HEK293T (cell line): ENCODE measurements around the gene MYL6B.
A peak's percentile ranks its signal among the peaks of the same experiment; 100 is the strongest.

Source experiments
- CTCF ChIA-PET: fragments of 350-600 bp; formaldehyde crosslinking; extraction: SDS; loops from one replicate; lab custom pipeline; 2021; ENCODE audit warnings: antibody characterized with exemption, inconsistent platforms; lab: Yijun Ruan, JAX
- POLR2A ChIA-PET: fragments of 350-600 bp; formaldehyde crosslinking; extraction: SDS; loops from one replicate; lab custom pipeline; 2020; ENCODE audit warnings: antibody characterized with exemption, inconsistent platforms; lab: Yijun Ruan, JAX
- DNase-seq: peaks from one replicate; pipeline ENCODE4 v3.0.0; 2012; ENCODE audit warnings: mixed read lengths; ENCODE audit errors: extremely low spot score
- ARNT ChIP-seq: fragments of 450-650 bp; IDR thresholded peaks from 2 replicates; pipeline ENCODE4 v1.6.1; 2017; ENCODE audit warnings: mild to moderate bottlenecking
- BHLHE40 ChIP-seq: fragments of 450-650 bp; IDR thresholded peaks from 2 replicates; pipeline ENCODE4 v1.6.1; 2016; ENCODE audit warnings: mild to moderate bottlenecking, moderate library complexity, borderline replicate concordance
- CTBP1 ChIP-seq: fragments of 450-650 bp; IDR thresholded peaks from 2 replicates; pipeline ENCODE4 v1.6.1; 2016; ENCODE audit warnings: borderline replicate concordance
- ELF4 ChIP-seq: fragments of 450-650 bp; IDR thresholded peaks from 2 replicates; pipeline ENCODE4 v1.6.1; 2017; ENCODE audit warnings: antibody characterized with exemption
- FOXA1 ChIP-seq: fragments of 450-650 bp; IDR thresholded peaks from 2 replicates; pipeline ENCODE4 v1.6.1; 2016; ENCODE audit warnings: mild to moderate bottlenecking
- FOXK2 ChIP-seq: fragments of 450-650 bp; IDR thresholded peaks from 2 replicates; pipeline ENCODE4 v1.6.1; 2016; ENCODE audit warnings: mild to moderate bottlenecking
- FOXM1 ChIP-seq: fragments of 450-650 bp; IDR thresholded peaks from 2 replicates; pipeline ENCODE4 v1.6.1; 2017; ENCODE audit warnings: mild to moderate bottlenecking, borderline replicate concordance
- HDGF ChIP-seq: fragments of 450-650 bp; IDR thresholded peaks from 2 replicates; pipeline ENCODE4 v1.6.1; 2017; ENCODE audit warnings: antibody characterized with exemption, borderline replicate concordance
- L3MBTL2 ChIP-seq: fragments of 450-650 bp; conservative IDR thresholded peaks from 2 replicates; pipeline ENCODE4 v1.6.1; 2016; ENCODE audit warnings: mild to moderate bottlenecking
- LEF1 ChIP-seq: fragments of 450-650 bp; IDR thresholded peaks from 2 replicates; pipeline ENCODE4 v1.6.1; 2017; ENCODE audit warnings: mild to moderate bottlenecking, borderline replicate concordance
- NFRKB ChIP-seq: fragments of 450-650 bp; IDR thresholded peaks from 2 replicates; pipeline ENCODE4 v1.6.1; 2016; ENCODE audit warnings: mild to moderate bottlenecking, moderate library complexity
- SP1 ChIP-seq: fragments of 450-650 bp; IDR thresholded peaks from 2 replicates; pipeline ENCODE4 v1.6.1; 2017
- SUZ12 ChIP-seq: fragments of 450-650 bp; IDR thresholded peaks from 2 replicates; pipeline ENCODE4 v1.6.1; 2016; ENCODE audit warnings: mild to moderate bottlenecking
- TARDBP ChIP-seq: fragments of 450-650 bp; IDR thresholded peaks from 2 replicates; pipeline ENCODE4 v1.6.1; 2016
- ZNF384 ChIP-seq: fragments of 450-650 bp; IDR thresholded peaks from 2 replicates; pipeline ENCODE4 v1.6.1; 2016
- TF ChIP-seq, protein P1 (sequence below): fragments of 450-650 bp; IDR thresholded peaks from 2 replicates; pipeline ENCODE4 v1.6.1; 2016

MYL6B gene

DNA sequence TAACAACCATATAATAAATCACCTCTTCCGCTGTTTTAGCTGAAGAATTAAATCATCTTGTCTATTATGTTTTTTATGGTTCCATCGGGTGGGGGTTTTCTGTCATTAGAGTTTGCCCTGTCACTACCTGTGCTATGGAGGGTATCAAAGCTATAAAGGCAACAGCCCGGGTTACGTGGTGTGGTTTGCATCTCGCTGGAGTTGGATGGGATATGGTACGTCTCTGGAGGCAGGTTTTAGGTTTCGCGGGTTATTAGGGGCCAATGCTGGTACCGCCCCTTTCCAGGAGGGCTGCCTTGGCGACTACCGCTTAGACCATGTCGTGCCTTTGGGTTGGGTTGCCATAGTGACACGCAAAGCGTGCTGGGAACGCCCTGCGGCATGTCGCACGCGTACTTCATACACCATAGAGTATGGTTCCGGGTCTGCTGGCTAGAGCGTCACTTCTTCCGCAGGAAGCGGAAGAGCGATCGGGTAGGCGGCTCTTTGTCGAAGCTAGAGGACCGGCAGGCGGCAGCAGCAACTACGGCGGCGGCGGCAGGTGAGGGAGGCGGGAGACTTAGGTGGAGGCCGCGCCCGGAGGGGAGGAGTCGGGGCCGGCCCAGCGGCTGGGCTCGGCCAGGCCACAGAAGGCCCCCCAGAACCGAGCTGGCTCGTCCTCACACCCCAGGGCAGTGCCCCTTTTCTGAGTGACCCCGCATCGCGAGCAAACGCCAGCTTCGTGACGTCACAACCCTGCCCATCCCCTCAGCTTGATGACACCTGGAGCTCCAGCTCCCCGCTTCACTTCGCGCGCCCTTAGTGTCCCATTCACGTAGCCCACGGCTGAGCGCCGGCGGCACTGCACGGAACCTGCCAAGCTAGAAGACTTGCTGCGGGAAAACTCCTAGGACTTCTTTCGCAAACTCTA, 34.4 kb upstream of the MYL6B start, which contains the start of gene ZC3H10:
Gene ZC3H10, plus strand, starts transcription at position 489 of the 910 bp plus-strand sequence. CDS start 2,297 bp downstream, outside the sequence.
- CTCF ChIA-PET = interaction anchor here (0.6 to 3.2 kb wide), 11 partner anchors 10 to 190 kb away, joined by 3 to 32 read pairs (median 5); partner anchors contain the start of genes ESYT1, PYM1, RNF41 and SMARCC2
- POLR2A ChIA-PET = interaction anchor here (0.6 to 5.9 kb wide), 43 partner anchors 8 to 1856 kb away, joined by 3 to 122 read pairs (median 3); partner anchors contain the start of genes ANKRD52, CNPY2, COQ10A and ERBB3
- DNase-seq = peak; percentile 92
- no peak for TF ChIP-seq HDGF
- TF ChIP-seq FOXK2 = peak; percentile 69; the same call in 1 of the 2 replicates
- TF ChIP-seq L3MBTL2 = peak; percentile 78
- TF ChIP-seq LEF1 = peak; percentile 21; the same call in 1 of the 2 replicates
- TF ChIP-seq ARNT = peak; percentile 92
- 0 out of 2 replicates have a peak, but pooled peaks have one; percentile 7 for TF ChIP-seq CTBP1
- TF ChIP-seq ZNF384 = no peak
- TF ChIP-seq, protein P1, sequence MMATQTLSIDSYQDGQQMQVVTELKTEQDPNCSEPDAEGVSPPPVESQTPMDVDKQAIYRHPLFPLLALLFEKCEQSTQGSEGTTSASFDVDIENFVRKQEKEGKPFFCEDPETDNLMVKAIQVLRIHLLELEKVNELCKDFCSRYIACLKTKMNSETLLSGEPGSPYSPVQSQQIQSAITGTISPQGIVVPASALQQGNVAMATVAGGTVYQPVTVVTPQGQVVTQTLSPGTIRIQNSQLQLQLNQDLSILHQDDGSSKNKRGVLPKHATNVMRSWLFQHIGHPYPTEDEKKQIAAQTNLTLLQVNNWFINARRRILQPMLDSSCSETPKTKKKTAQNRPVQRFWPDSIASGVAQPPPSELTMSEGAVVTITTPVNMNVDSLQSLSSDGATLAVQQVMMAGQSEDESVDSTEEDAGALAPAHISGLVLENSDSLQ = peak; percentile 53
- 0 out of 2 replicates have a peak, but pooled peaks have one; percentile 45 for TF ChIP-seq NFRKB
- peak; percentile 94 for TF ChIP-seq ELF4
- TF ChIP-seq SP1 = no peak
- TF ChIP-seq BHLHE40 = no peak
- no peak for TF ChIP-seq TARDBP
- TF ChIP-seq FOXA1 = no peak

DNA sequence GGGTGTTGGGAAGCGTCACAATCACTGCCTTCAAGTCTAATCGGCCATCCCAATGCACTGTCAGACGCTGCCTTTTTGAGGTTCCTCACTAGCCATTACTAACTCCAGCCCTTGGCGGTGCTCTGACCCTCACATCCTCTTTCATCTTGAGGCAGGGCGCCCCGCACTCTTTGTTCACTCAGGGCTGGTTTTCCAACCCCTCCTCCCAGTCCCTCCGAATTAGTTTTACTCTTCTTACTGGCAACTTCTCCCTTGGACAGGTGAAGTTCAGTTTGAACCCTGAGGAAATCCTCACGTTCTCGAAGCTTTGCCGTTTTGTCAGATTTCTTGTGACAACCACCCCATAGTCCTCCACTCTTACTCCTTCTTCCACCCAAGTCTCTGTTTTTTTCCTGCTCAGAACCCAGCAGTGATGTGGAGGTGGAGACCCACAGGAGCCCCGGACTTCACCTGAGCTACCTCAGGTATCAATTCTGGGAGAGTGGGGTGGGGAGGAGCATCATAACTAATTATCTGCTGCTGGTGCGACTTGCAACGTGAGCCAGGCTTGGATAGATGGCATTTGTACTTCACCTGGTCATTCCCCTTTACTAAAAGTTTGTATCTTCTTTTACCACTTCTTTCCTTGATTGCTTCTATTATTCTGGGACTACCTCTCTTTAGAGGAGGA, 33.6 kb upstream of the MYL6B start:
- no peak for DNase-seq
- CTCF ChIA-PET = interaction anchor here (0.6 to 3.2 kb wide), 11 partner anchors 9 to 191 kb away, joined by 3 to 32 read pairs (median 5); partner anchors contain the start of genes ESYT1, PYM1, RNF41 and SMARCC2
- POLR2A ChIA-PET = interaction anchor here (0.6 to 5.9 kb wide), 31 partner anchors 8 to 619 kb away, joined by 3 to 122 read pairs (median 4); partner anchors contain the start of genes ANKRD52, COQ10A, ERBB3 and ESYT1
- TF ChIP-seq BHLHE40 (no peak), ELF4 (no peak), ZNF384 (no peak)

DNA sequence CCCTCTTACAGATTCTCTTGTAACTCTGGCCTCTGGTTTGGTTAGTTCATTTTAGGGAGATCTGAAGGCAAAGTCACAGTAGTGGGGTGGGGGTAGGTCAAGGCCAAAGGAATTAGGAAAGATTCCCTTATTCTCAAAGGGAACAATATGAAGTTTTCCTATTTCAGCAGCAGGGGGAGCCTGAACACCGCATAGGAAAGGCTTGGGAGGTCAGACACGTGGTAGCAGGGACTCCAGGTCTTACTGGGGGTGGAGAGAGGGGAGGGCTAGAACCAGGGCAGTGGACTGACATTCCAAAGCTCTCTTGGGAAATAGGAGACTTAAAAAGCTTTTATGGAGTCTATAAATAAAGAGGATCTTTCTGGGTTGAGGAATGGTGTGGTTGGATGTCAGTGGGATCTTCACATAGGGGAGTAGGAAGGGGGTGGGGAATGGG, 33.0 kb upstream of the MYL6B start:
- ChIA-PET CTCF (interaction anchor here (0.6 to 3.2 kb wide), 7 partner anchors 9 to 117 kb away, joined by 3 to 32 read pairs (median 5); partner anchors contain the start of genes ESYT1, RNF41 and SMARCC2), POLR2A (interaction anchor here (0.7 to 5.9 kb wide), 9 partner anchors 10 to 180 kb away, joined by 3 to 122 read pairs (median 37); partner anchors contain the start of genes ESYT1, MYL6, MYL6B and PA2G4)
- TF ChIP-seq L3MBTL2 (peak; percentile 55), TARDBP (no peak)
- peak; percentile 71 for DNase-seq

DNA sequence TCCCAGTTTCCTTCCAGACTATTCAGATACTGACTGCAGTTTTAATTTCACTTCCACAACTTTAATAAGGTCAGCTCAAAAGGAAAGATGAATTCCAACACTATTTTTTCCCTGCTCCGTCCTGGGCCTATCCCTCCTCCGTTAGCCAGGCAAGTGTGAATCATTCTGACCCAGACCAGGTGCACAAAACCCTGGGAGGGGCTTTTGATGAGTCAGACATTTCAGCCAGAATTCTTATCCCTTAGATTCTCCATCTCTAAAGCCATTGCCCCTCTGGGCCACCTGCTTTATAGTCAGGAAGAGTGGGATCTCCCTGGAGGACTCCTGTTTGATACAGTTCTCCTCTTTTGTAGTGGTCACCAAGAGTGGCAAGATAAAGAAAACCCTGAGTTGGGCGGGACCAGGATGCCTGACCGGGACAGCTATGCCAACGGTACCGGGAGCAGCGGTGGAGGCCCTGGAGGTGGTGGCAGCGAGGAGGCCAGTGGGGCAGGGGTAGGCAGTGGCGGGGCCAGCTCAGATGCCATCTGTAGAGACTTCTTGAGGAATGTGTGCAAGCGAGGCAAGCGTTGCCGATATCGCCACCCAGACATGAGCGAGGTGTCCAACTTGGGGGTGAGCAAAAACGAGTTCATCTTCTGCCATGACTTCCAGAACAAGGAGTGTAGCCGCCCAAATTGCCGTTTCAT, 32.1 kb upstream of the MYL6B start:
- DNase-seq = no peak
- POLR2A ChIA-PET = interaction anchor here (1.5 to 5.9 kb wide), 7 partner anchors 9 to 102 kb away, joined by 3 to 122 read pairs (median 47); partner anchors contain the start of genes ESYT1, MYL6, PA2G4 and RNF41
- CTCF ChIA-PET = interaction anchor here (0.6 to 3.2 kb wide), 6 partner anchors 8 to 116 kb away, joined by 3 to 32 read pairs (median 4); partner anchors contain the start of genes ESYT1, RNF41 and SMARCC2
- TF ChIP-seq BHLHE40 (no peak), FOXA1 (no peak), SP1 (no peak), NFRKB (no peak), HDGF (no peak), FOXK2 (no peak), ZNF384 (no peak), LEF1 (no peak), TARDBP (no peak), ARNT (no peak), ELF4 (no peak), SUZ12 (no peak), FOXM1 (no peak), CTBP1 (no peak), L3MBTL2 (no peak)
- TF ChIP-seq, protein P1 = no peak

DNA sequence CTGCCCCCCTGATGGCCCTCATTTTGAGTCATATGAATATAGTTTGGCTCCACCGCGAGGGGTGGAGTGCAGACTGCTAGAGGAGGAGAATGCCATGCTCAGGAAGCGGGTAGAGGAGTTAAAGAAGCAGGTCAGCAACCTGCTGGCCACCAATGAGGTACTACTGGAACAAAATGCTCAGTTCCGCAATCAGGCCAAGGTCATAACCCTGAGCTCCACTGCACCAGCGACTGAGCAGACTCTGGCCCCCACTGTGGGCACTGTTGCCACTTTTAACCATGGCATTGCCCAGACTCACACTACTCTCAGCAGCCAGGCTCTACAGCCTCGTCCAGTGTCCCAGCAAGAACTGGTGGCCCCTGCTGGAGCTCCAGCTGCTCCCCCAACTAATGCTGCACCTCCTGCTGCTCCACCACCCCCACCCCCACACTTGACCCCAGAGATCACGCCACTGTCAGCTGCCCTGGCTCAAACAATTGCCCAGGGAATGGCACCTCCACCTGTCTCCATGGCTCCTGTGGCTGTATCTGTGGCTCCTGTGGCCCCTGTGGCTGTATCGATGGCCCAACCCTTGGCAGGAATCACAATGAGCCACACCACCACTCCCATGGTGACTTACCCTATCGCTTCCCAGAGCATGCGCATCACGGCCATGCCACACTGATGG, 31.1 kb upstream of the MYL6B start:
- ChIA-PET CTCF (no interaction called here), POLR2A (interaction anchor here (0.8 kb wide), 1 partner anchor 68 kb away, joined by 3 read pairs; the partner anchor contains the start of gene SMARCC2)
- no peak for DNase-seq
- no peak for TF ChIP-seq CTBP1
- TF ChIP-seq FOXA1 = no peak
- no peak for TF ChIP-seq ARNT
- no peak for TF ChIP-seq LEF1
- TF ChIP-seq HDGF = no peak
- TF ChIP-seq ELF4 = no peak
- no peak for TF ChIP-seq TARDBP
- TF ChIP-seq, protein P1 = no peak
- no peak for TF ChIP-seq ZNF384
- no peak for TF ChIP-seq L3MBTL2
- TF ChIP-seq SP1 = no peak
